GM18951 (cell line): ENCODE results near the gene NRP2.

Experiments
- POLR2A ChIP-seq: IDR thresholded peaks from 4 replicates; pipeline ENCODE4 v1.6.1; 2011; ENCODE audit warnings: mild to moderate bottlenecking; ENCODE audit not compliant: insufficient read length, insufficient read depth; ENCODE audit errors: extremely low read depth
- in situ Hi-C: fragments of 300-500 bp; cut with MboI; formaldehyde crosslinking; loops from one replicate; pipeline ENCODE4 v1.12.0; 2022; ENCODE audit warnings: low sequenced_read_pairs, mixed read lengths, inconsistent platforms; ENCODE audit not compliant: unreplicated experiment

NRP2 gene, protein sequence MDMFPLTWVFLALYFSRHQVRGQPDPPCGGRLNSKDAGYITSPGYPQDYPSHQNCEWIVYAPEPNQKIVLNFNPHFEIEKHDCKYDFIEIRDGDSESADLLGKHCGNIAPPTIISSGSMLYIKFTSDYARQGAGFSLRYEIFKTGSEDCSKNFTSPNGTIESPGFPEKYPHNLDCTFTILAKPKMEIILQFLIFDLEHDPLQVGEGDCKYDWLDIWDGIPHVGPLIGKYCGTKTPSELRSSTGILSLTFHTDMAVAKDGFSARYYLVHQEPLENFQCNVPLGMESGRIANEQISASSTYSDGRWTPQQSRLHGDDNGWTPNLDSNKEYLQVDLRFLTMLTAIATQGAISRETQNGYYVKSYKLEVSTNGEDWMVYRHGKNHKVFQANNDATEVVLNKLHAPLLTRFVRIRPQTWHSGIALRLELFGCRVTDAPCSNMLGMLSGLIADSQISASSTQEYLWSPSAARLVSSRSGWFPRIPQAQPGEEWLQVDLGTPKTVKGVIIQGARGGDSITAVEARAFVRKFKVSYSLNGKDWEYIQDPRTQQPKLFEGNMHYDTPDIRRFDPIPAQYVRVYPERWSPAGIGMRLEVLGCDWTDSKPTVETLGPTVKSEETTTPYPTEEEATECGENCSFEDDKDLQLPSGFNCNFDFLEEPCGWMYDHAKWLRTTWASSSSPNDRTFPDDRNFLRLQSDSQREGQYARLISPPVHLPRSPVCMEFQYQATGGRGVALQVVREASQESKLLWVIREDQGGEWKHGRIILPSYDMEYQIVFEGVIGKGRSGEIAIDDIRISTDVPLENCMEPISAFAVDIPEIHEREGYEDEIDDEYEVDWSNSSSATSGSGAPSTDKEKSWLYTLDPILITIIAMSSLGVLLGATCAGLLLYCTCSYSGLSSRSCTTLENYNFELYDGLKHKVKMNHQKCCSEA

DNA sequence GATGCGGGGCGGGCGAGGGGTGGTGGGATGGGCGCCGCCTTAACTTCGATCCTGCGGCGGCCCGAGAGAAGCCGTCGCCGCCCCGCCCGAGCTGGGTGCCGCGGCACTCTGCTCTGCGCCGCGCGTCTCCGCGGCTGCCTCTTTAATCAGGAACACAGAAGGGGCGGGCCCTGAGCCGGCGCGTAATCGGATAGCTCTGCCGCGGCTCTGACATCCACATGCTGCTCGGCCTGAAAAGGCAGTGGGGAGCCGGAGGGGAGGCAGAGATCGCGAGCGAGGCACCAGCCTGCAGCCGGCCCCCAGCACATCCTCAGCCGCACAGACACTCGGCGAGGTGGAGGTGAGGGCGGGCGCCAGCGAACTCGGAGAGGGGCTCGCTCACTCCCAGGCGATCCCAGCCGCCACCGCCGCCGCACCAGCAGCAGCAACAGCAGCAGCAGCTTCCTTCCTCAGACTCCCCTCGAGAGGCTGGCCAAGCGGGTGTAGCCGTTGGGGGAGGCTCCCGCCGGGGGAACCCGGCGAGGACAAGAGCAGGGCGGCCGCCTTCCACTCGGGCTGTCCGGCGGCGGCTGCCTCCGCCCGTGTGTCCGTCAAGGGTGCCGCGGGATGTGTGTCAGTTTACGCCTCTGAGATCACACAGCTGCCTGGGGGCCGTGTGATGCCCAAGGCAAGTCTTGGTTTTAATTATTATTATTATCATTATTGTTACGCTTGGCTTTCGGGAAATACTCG, at the start of gene NRP2:
Gene NRP2, plus strand, starts transcription at position 263 of the 732 bp plus-strand sequence. CDS start 790 bp downstream, outside the sequence.
- in situ Hi-C loops = no loop called here
- no peak for TF ChIP-seq POLR2A

DNA sequence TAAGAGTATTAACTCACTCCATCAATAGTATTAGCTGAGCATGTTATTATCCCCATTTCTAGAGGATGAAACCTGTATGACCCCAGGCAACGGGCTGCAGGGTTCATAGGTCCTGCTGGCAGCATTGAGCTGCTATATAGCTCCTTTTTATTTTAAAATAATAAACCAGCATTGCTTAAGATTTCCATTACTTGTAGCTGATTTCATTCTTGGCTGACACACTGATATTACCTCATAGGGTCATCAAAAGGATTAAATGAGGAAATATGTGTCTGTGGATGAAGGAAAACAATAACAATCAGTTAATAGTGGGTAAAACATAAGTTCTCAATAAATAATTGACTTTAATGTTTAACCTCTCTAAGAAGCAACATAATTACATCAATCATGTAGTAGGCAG, 48.3 kb upstream of the NRP2 start:
- no peak for TF ChIP-seq POLR2A
- in situ Hi-C loops = no loop called here

DNA sequence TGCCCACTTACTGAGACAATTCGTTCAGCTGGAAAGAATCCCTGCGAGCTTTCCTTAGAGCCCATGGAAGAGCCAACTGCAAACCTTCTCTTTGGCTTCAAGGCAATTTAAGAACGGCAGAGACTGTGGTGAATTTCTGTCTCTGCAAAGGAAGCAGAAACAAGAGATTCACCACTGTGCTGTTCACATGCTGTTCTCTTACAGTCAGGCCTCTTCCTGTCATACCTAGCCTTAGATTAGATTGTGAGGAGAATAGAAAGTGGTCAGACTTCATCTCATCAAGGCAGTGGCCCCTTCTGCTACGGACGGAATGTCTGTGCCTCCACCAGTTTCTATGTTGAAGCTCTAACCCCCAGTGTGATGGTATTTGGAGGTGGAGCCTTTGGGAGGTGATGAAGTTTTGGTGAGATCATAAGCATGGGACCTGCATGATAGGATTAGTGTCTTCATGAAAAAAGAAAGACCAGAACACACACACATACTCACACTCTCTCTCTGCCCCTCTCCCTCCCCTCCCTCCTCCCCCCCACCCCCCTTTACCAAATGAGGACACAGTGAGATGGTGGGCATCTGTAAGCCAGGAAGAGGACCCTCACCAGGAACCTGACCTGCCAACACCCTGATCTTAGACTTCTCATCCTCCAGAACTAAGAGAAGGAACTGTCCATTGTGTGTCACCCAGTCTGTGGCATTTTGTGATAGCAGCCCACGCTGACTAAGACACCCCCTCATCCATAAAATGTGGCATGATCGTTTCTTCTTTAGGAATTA, 45.6 kb upstream of the NRP2 start:
- in situ Hi-C loops = no loop called here
- no peak for TF ChIP-seq POLR2A

DNA sequence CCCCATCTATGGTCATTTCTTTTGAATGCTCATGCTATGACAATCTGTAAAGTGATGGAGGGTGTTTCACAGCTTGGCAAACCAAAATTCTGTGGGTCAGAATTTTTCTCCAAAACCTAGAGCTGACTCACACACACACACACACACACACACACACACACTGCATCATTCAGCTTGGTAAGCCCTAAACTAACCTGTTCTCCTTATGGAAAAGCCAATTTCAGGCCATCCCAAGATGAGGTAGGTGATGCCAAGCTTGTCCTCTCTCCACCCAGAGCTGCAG, 45.0 kb upstream of the NRP2 start:
- TF ChIP-seq POLR2A = no peak
- in situ Hi-C loops = no loop called here

DNA sequence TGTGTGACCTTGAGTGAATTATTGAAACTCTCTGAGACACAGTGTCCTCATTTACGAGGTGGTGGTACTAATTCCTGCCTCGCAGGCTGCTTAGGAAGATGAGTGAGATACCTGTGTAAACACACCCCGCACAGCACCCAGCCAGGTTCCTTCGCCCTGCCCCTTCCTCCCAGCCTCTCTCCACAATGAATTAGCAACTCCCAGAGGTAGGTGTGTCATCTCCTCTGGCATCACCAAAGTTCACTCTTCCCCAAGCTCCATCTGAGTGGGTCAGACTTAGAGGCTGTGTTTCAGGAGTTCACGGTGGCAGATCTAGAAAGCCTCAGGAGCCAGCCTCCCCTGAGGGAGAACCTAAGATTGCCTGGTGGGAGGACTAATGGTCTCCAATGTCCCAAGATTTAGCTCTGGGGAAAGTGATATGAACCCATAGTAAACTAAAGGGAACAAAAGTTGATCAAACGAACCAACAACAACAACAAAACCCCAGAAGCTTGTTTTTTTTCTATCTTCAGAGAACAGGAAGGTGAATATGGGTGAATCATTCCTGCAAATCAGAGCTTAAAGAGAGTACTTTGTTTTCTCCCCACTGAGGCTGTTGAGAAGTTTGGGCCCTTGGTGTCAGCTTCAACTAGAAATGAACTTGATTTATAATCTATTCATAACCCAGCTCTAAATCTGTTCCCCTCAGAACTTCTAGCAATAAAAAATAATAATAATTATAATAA, 44.4 kb upstream of the NRP2 start:
- TF ChIP-seq POLR2A = no peak
- in situ Hi-C loops = no loop called here

DNA sequence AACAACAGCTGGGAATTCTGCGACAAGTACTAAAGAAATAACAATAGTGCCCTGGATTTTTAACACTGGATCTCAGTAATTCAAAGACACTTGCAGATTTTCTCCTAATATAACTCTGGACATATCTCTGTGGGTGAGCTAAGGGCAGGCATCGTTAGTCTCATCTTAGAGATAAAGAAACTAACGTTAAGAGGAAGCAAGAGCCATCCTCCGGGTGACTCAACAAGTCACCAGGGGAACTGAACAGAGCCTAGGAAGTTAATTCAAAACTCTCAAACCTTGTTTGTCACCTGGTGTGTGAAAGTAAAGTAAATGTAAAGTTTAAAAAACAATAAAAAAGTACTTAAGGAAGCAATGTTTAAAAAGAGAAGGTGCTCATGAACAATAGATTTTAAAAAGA, 41.6 kb upstream of the NRP2 start:
- in situ Hi-C loops = no loop called here
- no peak for TF ChIP-seq POLR2A

DNA sequence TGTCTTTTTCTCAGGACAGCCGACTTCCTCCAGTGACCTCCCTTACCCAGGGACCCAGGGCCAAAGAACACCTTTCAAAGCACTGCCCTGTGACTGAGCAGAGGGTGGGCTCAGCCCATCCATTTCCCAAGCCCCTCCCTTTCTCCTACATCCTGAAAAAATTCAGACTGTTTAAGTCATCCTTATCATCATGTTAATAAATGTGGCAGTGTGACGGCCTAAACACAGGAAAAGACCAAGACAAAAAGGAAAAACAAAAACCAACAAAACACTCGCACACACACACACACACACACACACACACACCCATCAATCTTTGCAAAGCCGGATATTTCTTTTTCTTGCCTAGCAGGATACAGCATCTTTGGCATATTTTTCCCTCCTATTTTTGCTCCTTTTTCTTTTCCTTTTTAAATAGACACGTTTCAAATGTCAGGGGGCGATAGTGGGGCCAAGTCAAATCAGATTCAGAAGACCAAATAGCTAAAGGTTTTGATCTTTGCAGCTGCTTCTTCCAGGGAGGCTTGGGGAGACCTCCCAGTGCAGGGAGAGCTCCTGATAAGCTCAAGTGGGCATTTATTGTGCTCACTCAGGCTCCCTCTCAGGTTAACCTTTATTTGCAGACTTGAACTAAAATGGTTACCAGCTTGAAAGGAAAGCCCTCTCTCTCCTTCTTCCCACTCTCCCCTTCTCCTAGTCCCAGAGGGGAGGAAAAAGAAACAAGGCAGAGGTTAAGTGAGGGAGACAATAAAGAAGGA, 39.5 kb upstream of the NRP2 start:
- in situ Hi-C loops = no loop called here
- no peak for TF ChIP-seq POLR2A

DNA sequence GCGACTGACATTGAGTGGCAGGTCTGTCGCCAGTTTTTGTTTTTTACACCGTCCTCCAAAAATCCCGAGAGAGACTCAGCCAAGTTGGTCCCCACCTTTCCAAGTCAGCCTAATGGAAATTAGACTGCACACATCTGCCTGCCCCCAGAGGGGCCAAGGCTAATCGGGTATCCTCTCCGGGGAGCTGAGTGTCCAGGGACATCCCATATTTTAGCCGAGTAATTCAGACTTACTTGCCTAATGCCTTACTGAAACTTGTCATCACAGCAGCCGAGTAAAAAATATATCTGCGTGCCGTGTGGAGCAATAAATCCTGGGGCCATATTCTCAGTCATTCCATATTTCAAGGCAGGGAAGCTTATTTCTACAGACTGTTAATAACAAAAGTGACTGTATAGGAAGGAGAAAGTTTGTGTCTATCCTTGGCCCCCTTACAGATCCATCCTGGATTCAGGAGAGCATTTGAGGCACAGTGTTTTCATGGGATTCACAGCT, 38.9 kb upstream of the NRP2 start:
- no peak for TF ChIP-seq POLR2A

DNA sequence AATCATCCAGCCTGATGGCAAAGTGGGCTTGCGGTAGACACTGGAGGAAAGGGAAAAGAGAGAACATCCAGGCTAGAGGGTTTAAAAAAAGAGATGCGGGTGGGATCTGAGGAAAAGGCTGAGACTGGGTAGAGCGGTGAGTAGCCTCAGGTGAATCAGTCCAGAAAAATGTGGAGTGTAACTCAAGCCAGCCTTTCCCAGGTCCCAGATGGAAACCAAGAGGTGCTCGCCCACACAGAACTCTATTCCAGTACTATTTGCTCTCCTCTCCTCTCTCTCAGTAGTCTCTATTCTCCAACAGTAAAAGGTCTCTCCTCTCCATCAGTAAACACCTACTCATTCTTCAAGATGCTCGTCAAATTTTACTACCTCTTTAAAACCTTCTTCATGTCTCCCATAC, 38.3 kb upstream of the NRP2 start:
- in situ Hi-C loops = no loop called here
- TF ChIP-seq POLR2A = no peak

More for the DNA sequence above, 38.9 kb upstream of the NRP2 start:
- in situ Hi-C loops = no loop called here

DNA sequence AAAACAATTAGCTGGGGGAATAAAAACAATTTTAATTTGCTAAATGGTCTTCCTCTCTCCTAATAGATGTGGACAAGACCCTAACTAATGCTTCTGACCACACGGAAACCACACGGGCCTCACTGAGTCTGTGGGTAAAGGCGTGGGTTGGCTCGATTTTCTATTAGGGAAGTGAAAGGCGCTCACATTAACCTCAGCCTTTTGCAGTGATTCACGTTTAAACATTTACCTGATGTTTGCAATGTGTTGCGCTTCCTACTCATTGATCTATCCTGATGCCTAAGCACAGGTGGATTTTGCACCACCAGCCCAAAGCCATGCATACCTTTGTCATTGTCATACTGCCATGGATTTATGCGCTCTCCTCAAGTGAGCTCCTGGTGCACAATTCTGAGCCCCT, 35.6 kb upstream of the NRP2 start:
- TF ChIP-seq POLR2A = no peak
- in situ Hi-C loops = no loop called here

DNA sequence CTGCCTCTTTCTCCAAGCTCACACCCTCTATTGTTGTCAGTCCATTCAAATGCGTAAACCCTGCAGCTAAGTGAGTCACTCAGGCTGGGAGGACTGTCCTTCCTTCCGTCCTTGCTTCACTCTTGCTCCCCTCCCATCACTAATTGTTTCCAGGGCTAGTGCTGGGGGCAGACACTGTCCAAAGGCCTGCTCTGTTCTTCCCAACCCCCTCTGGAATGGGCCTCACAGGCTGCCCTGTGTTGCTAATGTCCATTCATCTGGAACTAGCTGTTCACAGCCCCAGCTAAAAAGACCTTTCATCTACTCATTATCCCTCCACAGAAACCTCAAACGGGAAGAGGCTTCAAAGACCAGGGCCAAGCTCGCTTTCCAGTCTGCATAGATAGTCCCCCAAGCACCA, 31.9 kb upstream of the NRP2 start:
- no peak for TF ChIP-seq POLR2A
- in situ Hi-C loops = no loop called here

DNA sequence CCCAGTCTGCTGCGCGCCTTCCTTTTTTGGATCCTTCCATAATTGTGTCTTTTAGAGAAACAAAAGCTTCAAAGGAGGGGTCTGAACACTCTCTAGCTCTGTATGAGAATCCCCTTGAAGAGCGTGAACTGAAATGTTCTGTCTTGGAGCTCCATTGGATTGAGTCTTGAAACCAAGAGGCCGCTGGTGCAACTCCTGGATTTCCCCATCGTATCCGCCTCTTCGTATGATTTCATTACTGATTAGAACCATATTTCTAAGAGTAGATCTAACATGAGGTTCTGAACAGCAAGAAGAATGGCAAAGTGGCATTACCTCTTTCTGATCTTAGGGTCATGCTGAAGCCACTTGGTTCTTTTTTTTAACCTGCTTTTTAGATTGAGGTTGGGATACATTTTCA, 31.4 kb upstream of the NRP2 start:
- in situ Hi-C loops = no loop called here
- TF ChIP-seq POLR2A = no peak

DNA sequence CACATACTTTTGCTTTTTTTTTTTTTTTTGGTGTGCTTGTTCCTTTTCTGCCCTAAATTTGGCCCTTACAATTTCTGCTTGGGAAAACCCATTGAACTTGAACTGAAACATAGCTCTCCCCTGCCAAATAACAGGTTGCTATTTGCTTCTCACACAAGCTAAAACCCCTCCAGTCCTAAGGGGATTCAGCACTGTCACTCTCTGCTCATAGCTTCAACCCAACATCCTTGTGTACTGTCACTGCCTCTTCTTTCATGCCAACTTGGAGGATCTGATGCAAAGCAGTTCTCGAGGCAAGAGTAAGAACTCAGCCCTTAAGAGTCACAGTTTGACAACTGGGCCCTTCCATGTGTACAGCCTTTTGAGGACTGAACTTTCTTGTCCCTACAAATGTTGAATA, 30.6 kb upstream of the NRP2 start:
- no peak for TF ChIP-seq POLR2A
- in situ Hi-C loops = no loop called here
